NOMO-1 treated with dmso at 0.1 percent for 144 hours (cell line): ENCODE results near the gene CHST11.
A peak's percentile ranks its signal among the peaks of the same experiment; 100 is the strongest.

Experiments
- DNase-seq: peaks from one replicate; lab custom pipeline; 2025; ENCODE audit not compliant: unreplicated experiment; lab: John Stamatoyannopoulos, UW

The CHST11 gene

DNA sequence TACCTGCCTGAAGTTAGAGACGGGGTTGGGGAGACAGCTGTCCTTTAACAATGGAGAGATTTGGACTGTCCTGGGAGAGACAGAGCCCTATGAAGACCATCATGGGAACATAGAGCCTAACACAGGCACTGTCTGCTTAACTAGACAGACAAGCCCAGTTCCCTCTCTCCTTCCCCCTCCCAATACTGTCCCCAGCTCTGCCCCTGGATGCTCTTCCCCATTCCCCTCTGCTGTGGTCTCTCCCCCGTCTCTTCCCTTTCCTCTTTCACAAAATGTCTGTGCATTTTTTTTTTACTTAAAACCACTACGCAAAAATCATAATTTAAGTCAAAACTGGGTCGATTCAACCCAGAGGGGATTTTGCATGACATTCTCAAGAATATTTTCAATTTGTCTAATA, 232.9 kb downstream of the CHST11 start:
- DNase-seq: peak; percentile 10

GRCh38 chr12:104691721-104692556, 235.2 kb downstream of the CHST11 start:
- no peak for DNase-seq

DNA sequence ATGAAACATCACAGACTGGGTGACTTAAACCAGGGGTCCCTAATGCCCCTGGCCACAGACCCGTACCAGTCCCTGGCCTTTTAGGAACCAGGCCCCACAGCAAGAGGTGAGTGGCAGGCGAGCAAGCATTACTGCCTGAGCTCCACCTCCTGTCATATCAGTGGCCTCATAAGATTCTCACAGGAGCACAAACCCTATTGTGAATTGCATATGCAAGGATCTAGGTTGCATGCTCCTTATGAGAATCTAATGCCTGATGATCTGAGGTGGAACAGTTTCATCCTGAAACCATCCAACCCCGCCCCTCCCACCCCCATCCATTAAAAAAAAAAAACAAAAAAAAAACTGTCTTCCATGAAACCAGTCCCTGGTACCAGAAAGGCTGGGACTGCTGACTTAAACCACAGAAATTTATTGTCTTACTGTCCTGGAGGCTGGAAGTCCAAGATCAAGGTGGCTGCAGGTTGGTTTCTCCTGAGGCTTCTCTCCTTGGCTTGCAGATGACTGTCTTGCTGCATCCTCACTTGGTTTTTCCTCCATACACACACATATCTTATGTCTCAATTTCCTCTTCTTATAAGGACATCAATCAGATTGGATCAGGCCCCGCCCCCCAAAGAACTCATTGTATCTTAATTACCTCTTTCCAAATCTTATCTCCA, 235.9 kb downstream of the CHST11 start:
- no peak for DNase-seq

DNA sequence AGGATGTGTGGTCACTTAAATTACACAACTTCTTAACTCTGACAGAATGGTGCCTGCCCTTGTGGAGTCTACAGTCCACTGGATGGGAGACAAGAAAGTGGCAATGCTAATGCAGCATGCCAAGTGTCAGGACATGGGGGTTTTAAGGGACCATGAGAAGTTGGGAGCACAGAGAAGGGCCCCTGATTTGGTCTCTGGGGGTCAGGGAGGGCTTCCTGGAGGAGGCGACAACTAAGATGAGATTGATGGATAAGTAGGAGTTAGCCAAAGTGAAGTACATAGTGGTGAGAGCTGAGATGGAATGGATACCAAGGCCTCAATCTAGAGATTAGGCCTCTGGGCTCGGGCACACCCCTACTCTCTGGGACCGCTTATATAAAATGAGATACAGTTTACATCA, 236.7 kb downstream of the CHST11 start:
- no peak for DNase-seq

DNA sequence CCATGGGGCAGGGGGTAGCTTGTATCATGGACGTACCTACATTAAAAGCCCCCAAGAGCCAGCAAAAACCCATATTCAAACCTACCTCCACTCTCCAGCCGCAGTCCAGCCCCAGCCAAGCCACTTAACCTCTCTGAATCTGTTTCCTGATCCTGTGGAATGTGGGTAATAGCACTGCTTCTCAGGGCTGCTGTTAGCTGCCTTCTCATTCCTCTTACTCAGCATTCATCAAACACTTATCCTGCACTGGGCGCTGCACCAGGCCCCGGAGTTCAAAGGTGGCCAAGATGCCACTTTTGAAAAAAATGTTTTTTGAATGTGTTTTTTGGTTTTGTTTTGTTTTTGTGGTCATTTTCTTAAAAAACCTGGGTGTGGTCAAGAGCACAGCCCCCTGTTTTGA, 237.4 kb downstream of the CHST11 start:
- DNase-seq: no peak

- DNase-seq: no peak
Observed at GRCh38 chr12:104694711-104695110, 238.0 kb downstream of the CHST11 start.

DNA sequence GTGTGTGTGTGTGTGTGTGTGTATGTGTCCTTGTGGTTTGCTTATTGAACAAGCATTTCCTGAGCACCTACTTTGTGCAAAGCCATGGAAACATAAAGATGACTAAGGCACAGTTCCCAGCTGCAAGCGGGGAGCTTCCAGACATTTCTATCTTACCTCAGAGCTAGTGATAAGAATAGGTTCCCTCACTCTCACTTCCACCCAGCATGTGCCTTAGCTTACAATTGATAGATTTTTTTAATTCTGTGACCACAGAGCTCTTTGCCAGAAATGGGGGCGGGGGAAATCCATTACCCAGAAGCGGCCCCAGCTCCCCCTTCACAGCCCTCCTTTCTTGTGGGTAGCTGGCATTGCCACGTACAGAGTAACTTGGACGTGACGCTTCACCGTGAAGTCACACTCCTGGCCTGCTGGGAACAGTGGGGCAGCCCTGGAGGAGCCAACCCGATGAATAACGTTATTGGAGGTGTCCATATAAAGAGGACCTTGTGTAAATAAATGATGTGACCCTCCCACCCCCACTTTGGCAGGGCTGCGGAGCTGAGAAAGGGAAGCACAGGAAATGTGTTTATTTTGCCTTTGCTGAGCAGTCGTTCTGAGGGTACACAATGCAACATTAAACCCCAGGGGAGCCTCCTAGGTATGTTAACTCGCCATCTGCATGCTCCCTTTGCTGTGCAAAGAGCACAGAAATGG, 238.9 kb downstream of the CHST11 start:
- DNase-seq: no peak

- DNase-seq: no peak
Observed at GRCh38 chr12:104697186-104697585, 240.4 kb downstream of the CHST11 start.

DNA sequence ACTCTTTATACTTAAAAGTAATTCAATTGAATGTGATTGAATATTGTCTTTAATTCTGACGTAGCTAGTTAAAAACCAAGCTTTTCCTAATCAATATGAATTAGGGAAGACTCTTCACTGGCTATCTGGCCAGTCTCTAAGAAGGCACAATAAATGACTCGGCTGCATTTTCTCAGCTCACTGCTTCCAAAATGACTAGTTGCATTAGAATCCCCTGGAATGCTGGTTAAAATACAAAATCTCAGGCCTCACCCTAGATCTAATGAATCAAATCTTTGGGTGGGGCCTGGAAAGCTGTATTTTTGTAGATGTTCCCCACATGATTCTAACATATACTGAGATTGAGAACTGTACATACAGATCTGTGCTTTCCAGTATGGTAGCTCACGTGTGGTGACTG, 242.1 kb downstream of the CHST11 start:
- DNase-seq: no peak

DNA sequence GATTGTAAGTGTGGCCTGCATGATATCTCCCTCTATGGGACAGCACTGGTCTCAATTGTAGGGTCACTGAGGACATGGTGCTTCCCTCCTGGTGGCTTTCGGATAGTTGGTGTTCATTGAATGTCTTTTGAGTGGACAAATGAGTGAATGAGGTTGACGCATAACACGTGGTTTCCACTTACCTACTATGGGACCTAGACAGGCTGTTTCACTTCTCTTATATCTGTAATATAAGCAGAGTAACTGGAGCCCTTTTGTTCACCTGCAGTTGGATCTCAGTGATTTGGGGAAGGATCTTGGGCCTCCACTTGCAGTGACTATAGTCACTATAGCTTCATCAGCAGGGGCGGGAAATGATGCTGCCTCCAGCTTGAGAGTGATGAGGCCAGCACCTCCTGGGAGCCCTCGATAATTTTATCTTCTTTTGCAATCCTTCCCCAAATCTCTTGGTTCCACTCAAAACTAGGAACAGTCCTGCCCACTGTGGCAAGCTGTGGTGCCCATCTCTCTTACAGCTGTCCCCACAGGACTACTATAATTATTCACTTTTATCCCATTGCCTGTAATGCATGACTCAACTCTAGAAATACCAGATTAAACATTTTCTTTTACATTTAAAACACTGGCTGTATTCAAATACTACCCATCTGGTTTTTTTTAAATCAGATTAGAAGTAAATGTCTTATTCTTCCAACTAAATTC, 242.9 kb downstream of the CHST11 start:
- no peak for DNase-seq

- no peak for DNase-seq
Observed at GRCh38 chr12:104700324-104700723, 243.6 kb downstream of the CHST11 start.

DNA sequence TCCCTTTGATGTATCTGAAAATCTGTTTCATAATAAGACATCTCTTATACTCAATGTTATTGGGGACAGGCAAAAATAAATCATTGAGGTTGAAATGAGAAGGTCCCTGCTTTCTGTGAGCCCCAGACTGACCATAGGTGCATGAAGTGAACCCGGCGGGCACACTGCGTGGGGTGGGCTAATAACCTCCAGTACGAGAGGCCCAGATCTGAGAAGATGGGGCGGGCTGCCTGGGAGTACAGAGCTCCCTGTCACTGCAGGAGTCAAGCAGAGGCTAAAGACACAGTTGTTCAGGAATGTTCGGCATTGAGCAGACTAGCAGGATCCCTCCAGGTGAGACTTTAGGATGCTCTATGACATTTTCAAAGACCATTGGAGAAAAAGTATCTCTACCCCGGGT, 244.6 kb downstream of the CHST11 start:
- DNase-seq: no peak

DNA sequence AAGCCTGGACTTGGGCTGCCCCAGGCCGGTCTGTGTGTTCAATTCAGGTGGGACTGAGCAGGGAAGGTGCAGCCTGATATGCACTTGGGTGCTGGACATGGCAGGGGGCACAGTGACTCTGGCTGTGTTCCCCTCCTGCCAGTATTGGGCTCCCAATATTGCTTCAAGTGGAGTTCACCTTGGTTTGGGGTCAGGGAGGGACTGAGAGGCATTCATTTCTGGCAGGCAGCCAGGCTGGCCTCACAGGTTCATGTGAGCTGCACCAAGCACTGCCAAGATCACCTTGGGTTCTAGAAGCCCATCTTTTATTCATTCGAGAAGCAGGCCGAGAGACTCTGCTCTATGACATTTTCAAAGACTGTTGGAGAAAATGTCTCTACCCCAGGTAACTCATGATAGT, 245.0 kb downstream of the CHST11 start:
- DNase-seq: no peak

- no peak for DNase-seq
Observed at GRCh38 chr12:104702565-104703139, 245.9 kb downstream of the CHST11 start.

- DNase-seq: no peak
Observed at GRCh38 chr12:104703372-104703771, 246.6 kb downstream of the CHST11 start.

- DNase-seq: no peak
Observed at GRCh38 chr12:104704224-104704779, 247.6 kb downstream of the CHST11 start.

DNA sequence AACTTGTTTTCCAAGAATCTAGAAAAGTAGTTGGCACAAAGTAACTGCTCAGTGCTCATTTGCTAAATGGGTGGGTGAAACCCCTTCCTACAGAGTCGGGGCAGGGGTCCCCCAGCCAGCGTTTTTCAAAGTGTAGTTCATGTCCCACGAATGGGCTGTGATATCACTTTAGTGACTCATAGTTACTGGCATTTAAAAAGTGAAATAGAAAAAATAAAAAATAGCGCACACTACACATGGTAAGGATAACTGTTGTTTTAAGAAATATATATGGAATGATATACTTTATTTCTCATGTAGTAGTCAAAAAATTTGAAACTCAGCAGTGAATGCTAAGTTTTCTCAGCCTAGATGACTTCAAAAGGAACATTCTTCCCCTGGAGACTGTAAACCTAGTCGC, 250.4 kb downstream of the CHST11 start:
- no peak for DNase-seq

DNA sequence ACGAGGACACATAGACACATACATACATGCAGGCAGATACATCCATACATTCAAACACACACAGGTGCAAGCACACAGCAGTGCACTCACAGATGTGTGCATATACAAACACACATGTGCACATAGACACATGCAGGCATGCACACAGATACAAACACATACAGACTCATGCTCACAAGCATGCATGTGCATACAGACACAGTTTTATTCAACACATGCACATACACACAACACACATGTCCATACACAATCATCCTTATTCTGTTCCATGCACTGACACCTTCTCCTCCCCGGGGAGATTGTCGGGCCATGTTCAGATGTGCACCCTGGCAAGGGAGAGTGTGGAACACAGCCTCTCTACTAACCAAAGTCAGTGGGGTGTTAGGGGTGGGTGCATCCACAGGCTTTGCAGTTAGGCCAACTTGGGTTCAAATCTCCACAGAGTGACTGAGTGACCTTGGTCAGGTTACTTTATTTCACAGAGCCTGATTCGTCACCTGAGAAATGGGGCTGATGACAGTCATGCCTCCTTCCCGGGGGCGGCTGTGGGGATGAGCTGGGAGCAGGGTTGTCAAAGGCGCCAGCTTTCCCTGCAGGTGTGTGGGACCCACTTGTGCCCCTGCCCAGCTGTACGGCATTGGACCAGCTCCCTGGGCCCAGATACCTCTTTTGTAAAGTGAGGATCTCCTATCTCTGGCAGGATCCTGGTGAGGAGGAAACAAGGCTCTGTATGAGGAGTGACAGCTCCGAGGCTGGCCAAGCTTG, 251.2 kb downstream of the CHST11 start:
- DNase-seq: no peak

DNA sequence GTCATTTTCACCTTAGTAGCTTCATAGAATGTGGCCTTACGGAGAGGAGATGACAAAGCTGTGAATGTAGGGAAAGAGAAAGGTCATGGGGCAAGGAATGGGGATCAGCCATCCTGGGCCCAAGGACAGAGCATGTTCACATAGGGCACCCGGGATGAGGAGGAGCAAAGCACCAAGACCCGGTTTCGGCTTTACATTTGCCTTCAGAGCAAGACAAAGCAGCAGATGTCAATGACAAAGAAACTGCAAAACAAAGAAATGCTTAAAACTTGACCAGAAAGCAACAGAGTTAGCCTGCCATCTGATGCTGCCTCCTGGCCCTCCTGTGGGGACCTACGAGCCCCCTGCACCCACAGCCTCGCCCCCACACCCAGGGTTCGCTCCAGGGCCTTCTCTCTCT, 252.1 kb downstream of the CHST11 start:
- no peak for DNase-seq
